D721Med (cell line): Measurements from ENCODE around the gene NABP1.

ENCODE experiments used
- DNase-seq: peaks from one replicate; pipeline ENCODE4 v3.0.0; 2011; ENCODE audit warnings: low spot score; ENCODE audit not compliant: insufficient read length
- FAIRE-seq: peaks from 2 replicates; lab custom pipeline; 2011; peaks lifted over from hg19 to GRCh38; lab: Jason Lieb, UNC
- CTCF ChIP-seq: IDR thresholded peaks from 2 replicates; pipeline ENCODE4 v1.5.1; 2012; ENCODE audit warnings: mild to moderate bottlenecking, control low read depth; ENCODE audit not compliant: insufficient read depth; ENCODE audit errors: missing control alignments

NABP1 gene

GRCh38 chr2:191691016-191691735 is 13.2 kb downstream of the NABP1 start:
- peak; percentile 77 for TF ChIP-seq CTCF
- FAIRE-seq (peak; percentile 66), DNase-seq (no peak)

GRCh38 chr2:191691898-191692297 is 14.0 kb downstream of the NABP1 start:
- no peak for TF ChIP-seq CTCF
- FAIRE-seq (no peak), DNase-seq (no peak)

GRCh38 chr2:191692502-191693115 is 14.7 kb downstream of the NABP1 start:
- DNase-seq (no peak), FAIRE-seq (no peak)
- TF ChIP-seq CTCF, result no peak

GRCh38 chr2:191693166-191693565 is 15.2 kb downstream of the NABP1 start:
- no peak for FAIRE-seq
- no peak for TF ChIP-seq CTCF
- no peak for DNase-seq

- FAIRE-seq, result no peak
- DNase-seq, result no peak
- no peak for TF ChIP-seq CTCF
Observed at GRCh38 chr2:191693778-191694177, 15.8 kb downstream of the NABP1 start.

- DNase-seq, result no peak
- FAIRE-seq, result no peak
Observed at GRCh38 chr2:191696001-191696400, 18.1 kb downstream of the NABP1 start.

More at GRCh38 chr2:191696001-191696400, 18.1 kb downstream of the NABP1 start:
- no peak for TF ChIP-seq CTCF
